ENCODE measurements around the gene UNC45A. TPM values are rescaled to one million over a fixed set of nuclear protein-coding genes. Genes with fewer than 3 reads are reported as not detected.
"Not testable (repeated sequence)": the region's sequence is repeated elsewhere in the genome, so short reads cannot be mapped to it uniquely, and the experiment has no call there.

The UNC45A gene
- polyA plus RNA-seq, 3 donors, result 29.3 to 42.6 (median 30.4) TPM

DNA sequence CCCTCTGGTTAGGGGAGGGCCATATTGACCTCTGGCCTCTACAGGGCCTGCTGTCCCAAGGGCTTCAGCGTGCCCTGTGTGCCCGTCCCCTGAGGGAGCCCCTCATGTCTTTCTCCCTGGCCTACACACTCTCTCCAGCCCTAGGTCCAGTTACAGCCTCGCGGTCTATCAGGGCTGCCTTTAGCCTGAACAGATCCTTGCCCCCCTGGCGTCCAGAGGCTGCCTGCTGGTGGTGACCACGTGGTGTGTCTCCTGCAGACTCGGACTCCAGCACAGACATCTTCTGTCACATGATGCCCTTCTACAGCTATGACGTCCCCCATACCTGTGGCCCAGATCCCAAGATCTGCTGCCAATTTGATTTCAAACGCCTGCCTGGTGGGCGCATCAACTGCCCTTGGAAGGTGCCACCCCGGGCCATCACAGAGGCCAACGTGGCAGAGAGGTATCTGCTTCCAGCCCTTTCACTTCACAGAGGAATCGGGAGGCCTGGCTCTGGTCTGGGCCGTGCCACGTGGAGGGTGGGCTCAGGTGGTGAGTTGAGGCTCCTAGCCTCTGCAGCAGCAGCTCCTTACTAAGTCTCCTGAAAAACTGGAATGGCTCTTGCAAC is 27.9 kb upstream of the UNC45A start:
- no peak overlapping the region for H3K9ac ChIP-seq (ENCODE audit: insufficient read depth, low read length, poor library complexity, severe bottlenecking)
- TF ChIP-seq, protein P1, sequence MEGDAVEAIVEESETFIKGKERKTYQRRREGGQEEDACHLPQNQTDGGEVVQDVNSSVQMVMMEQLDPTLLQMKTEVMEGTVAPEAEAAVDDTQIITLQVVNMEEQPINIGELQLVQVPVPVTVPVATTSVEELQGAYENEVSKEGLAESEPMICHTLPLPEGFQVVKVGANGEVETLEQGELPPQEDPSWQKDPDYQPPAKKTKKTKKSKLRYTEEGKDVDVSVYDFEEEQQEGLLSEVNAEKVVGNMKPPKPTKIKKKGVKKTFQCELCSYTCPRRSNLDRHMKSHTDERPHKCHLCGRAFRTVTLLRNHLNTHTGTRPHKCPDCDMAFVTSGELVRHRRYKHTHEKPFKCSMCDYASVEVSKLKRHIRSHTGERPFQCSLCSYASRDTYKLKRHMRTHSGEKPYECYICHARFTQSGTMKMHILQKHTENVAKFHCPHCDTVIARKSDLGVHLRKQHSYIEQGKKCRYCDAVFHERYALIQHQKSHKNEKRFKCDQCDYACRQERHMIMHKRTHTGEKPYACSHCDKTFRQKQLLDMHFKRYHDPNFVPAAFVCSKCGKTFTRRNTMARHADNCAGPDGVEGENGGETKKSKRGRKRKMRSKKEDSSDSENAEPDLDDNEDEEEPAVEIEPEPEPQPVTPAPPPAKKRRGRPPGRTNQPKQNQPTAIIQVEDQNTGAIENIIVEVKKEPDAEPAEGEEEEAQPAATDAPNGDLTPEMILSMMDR (IDR thresholded peaks at IDR 0.05), result no peak
- H3K27ac Mint-ChIP-seq, result peak overlapping the region in 1 of 7 donors; percentile 73
- intact Hi-C loops (cut with micrococcal nuclease), result no loop called here
- H3K4me1 ChIP-seq (ENCODE audit: control insufficient read depth in 1 of 2, insufficient read depth in 2 of 2, low read length in 2 of 2), result peaks cover 9 to 17% of the 10 kb centered on the region in 2 donors
- WGBS (ENCODE audit: insufficient coverage), result 94% methylated on average over 10 of the region's 15 CpGs
- H2AFZ ChIP-seq (ENCODE audit: insufficient read depth, low read depth, low read length, poor library complexity, severe bottlenecking), result no peak overlapping the region
- no peaks in the 10 kb centered on the region for H3K9me3 ChIP-seq (replicated peaks in 1 of 2; ENCODE audit: control insufficient read depth in 1 of 2, insufficient read depth in 1 of 2, low read length in 2 of 2)
- peaks cover 71 to 76% of the 10 kb centered on the region in 2 donors for H3K36me3 Mint-ChIP-seq
- DNase-seq, result no peak
- H3K36me3 ChIP-seq (replicated peaks in 1 of 2; ENCODE audit: control insufficient read depth in 1 of 2, insufficient read depth in 2 of 2, low read length in 2 of 2), result peaks cover 70 to 74% of the 10 kb centered on the region in 2 donors
- H3K79me2 ChIP-seq (ENCODE audit: insufficient read depth, low read length), result peaks cover 28% of the 10 kb centered on the region
- H3K9me3 Mint-ChIP-seq, result no peaks in the 10 kb centered on the region
- no peak overlapping the region for H3K27ac ChIP-seq (ENCODE audit: low read depth in 1 of 2, low read length in 2 of 2)
- H3K4me2 ChIP-seq (replicated peaks; ENCODE audit: extremely low read depth, low read length, poor library complexity, severe bottlenecking), result no peak overlapping the region
- peaks cover 42% of the 10 kb centered on the region for H4K20me1 ChIP-seq (ENCODE audit: insufficient read depth, low read length)
- H3K4me3 ChIP-seq (replicated peaks in 1 of 3; ENCODE audit: low read depth in 2 of 3, low read length in 3 of 3), result no peak overlapping the region
- peaks cover 0 to 10% (median 4%) of the 10 kb centered on the region in 3 donors for H3K27me3 Mint-ChIP-seq (ENCODE audit: low read depth in 3 of 3)
- peaks cover 14% of the 10 kb centered on the region for H3K4me1 Mint-ChIP-seq
- no peaks in the 10 kb centered on the region for H3K27me3 ChIP-seq (ENCODE audit: control insufficient read depth in 2 of 2, insufficient read depth in 2 of 2, low read length in 2 of 2)
- H3K4me3 Mint-ChIP-seq, result no peak overlapping the region

DNA sequence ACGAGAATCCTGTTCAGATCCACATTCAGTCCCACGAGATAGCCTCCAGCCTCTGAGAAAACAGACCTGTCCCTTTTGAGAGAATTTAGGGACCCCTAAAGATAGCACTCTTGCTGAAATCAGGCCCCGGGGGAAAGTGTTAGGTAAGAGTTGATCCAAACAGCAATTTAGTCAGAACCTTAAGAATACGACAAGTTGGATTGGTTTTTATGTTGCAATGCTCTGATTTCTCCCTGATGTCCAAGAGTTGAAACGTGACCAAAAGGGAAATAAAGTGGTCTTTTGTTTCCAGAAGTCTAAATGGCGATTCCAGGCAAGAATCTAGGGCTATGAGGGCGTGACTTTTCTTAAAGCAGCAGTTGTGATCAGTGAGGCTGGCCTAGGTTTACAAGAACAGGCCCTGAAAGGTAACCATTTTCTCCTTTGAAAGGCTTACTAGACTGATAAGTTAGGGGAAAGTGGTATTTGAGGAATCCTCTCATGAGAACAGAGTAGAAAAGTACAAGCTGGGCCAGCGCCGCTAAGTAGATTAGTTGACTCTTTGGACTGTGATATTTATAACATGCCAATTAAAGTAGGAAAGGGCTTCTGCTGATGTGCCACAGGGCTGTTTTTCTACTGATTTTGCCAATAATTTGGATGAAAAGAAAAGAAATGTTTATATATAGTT is 27.1 kb upstream of the UNC45A start:
- Histone ChIP-seq H2AFZ (ENCODE audit: insufficient read depth, low read depth, low read length, poor library complexity, severe bottlenecking) (no peak overlapping the region), H3K9me3 (replicated peaks in 1 of 2; ENCODE audit: control insufficient read depth in 1 of 2, insufficient read depth in 1 of 2, low read length in 2 of 2) (no peaks in the 10 kb centered on the region), H3K9ac (ENCODE audit: insufficient read depth, low read length, poor library complexity, severe bottlenecking) (no peak overlapping the region), H3K4me3 (replicated peaks in 1 of 3; ENCODE audit: low read depth in 2 of 3, low read length in 3 of 3) (no peak overlapping the region), H3K4me1 (ENCODE audit: control insufficient read depth in 1 of 2, insufficient read depth in 2 of 2, low read length in 2 of 2) (peaks cover 14 to 22% of the 10 kb centered on the region in 2 donors), H3K4me2 (replicated peaks; ENCODE audit: extremely low read depth, low read length, poor library complexity, severe bottlenecking) (no peak overlapping the region), H3K27ac (ENCODE audit: low read depth in 1 of 2, low read length in 2 of 2) (no peak overlapping the region), H4K20me1 (ENCODE audit: insufficient read depth, low read length) (peaks cover 42% of the 10 kb centered on the region), H3K79me2 (ENCODE audit: insufficient read depth, low read length) (peaks cover 30% of the 10 kb centered on the region), H3K27me3 (ENCODE audit: control insufficient read depth in 2 of 2, insufficient read depth in 2 of 2, low read length in 2 of 2) (no peaks in the 10 kb centered on the region), H3K36me3 (replicated peaks in 1 of 2; ENCODE audit: control insufficient read depth in 1 of 2, insufficient read depth in 2 of 2, low read length in 2 of 2) (peaks cover 78 to 82% of the 10 kb centered on the region in 2 donors)
- DNase-seq, result no peak
- Mint-ChIP-seq H3K4me1 (peaks cover 20% of the 10 kb centered on the region), H3K4me3 (no peak overlapping the region), H3K27ac (peak overlapping the region in 1 of 7 donors; percentile 50), H3K27me3 (ENCODE audit: low read depth in 3 of 3) (peaks cover 0 to 10% (median 4%) of the 10 kb centered on the region in 3 donors), H3K9me3 (no peaks in the 10 kb centered on the region), H3K36me3 (peaks cover 79 to 84% of the 10 kb centered on the region in 2 donors)
- intact Hi-C loops (cut with micrococcal nuclease), result no loop called here
- TF ChIP-seq, protein P1 (IDR thresholded peaks at IDR 0.05), result no peak
- WGBS (ENCODE audit: insufficient coverage), result 74% methylated on average over 7 of the region's 9 CpGs

DNA sequence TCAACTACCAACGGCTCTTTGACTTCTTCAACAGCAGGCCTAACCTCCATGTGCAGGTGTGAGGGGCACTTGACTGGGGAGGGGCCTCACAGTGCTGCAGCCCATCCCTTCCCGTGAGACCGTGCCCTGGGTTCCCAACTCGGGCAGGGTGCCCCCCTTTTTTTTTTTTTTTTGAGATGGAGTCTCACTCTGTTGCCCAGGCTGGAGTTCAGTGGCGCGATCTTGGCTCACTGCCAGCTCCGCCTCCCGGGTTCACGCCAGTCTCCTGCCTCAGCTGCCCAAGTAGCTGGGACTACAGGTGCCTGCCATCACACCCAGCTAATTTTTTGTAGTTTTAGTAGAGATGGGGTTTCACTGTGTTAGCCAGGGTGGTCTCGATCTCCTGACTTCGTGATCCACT is 25.6 kb upstream of the UNC45A start:
- WGBS (ENCODE audit: insufficient coverage), result 96% methylated on average over 4 of the region's 11 CpGs
- Histone ChIP-seq H3K36me3 (replicated peaks in 1 of 2; ENCODE audit: control insufficient read depth in 1 of 2, insufficient read depth in 2 of 2, low read length in 2 of 2) (peaks cover 82 to 91% of the 10 kb centered on the region in 2 donors), H3K79me2 (ENCODE audit: insufficient read depth, low read length) (peaks cover 18% of the 10 kb centered on the region), H3K4me1 (ENCODE audit: control insufficient read depth in 1 of 2, insufficient read depth in 2 of 2, low read length in 2 of 2) (peaks cover 20 to 24% of the 10 kb centered on the region in 2 donors), H4K20me1 (ENCODE audit: insufficient read depth, low read length) (peaks cover 31% of the 10 kb centered on the region)
- H3K9me3 Mint-ChIP-seq; H3K4me3 ChIP-seq (replicated peaks in 1 of 3; ENCODE audit: low read depth in 2 of 3, low read length in 3 of 3); H3K27me3 ChIP-seq (ENCODE audit: control insufficient read depth in 2 of 2, insufficient read depth in 2 of 2, low read length in 2 of 2); H3K27ac Mint-ChIP-seq; H3K9ac ChIP-seq (ENCODE audit: insufficient read depth, low read length, poor library complexity, severe bottlenecking); H2AFZ ChIP-seq (ENCODE audit: insufficient read depth, low read depth, low read length, poor library complexity, severe bottlenecking); H3K4me2 ChIP-seq (replicated peaks; ENCODE audit: extremely low read depth, low read length, poor library complexity, severe bottlenecking); intact Hi-C loops (cut with micrococcal nuclease); DNase-seq; H3K27ac ChIP-seq (ENCODE audit: low read depth in 1 of 2, low read length in 2 of 2); H3K9me3 ChIP-seq (replicated peaks in 1 of 2; ENCODE audit: control insufficient read depth in 1 of 2, insufficient read depth in 1 of 2, low read length in 2 of 2); H3K4me3 Mint-ChIP-seq: not testable (repeated sequence)
- Mint-ChIP-seq H3K36me3 (peaks cover 85 to 94% of the 10 kb centered on the region in 2 donors), H3K4me1 (peaks cover 26% of the 10 kb centered on the region), H3K27me3 (ENCODE audit: low read depth in 3 of 3) (peaks cover 0 to 10% (median 4%) of the 10 kb centered on the region in 3 donors)

Measured in CD14-positive monocyte (primary cell).